ENCODE measurements around the gene CSNK1G2. TPM values are rescaled to one million over a fixed set of nuclear protein-coding genes. Genes with fewer than 3 reads are reported as not detected.

The CSNK1G2 gene
- total and polyA plus RNA-seq, 2 of the 13 experiments (the other 11 are each of a cell fraction or from before 2014, with no cell fraction given) = 53.8 to 72.5 TPM

DNA sequence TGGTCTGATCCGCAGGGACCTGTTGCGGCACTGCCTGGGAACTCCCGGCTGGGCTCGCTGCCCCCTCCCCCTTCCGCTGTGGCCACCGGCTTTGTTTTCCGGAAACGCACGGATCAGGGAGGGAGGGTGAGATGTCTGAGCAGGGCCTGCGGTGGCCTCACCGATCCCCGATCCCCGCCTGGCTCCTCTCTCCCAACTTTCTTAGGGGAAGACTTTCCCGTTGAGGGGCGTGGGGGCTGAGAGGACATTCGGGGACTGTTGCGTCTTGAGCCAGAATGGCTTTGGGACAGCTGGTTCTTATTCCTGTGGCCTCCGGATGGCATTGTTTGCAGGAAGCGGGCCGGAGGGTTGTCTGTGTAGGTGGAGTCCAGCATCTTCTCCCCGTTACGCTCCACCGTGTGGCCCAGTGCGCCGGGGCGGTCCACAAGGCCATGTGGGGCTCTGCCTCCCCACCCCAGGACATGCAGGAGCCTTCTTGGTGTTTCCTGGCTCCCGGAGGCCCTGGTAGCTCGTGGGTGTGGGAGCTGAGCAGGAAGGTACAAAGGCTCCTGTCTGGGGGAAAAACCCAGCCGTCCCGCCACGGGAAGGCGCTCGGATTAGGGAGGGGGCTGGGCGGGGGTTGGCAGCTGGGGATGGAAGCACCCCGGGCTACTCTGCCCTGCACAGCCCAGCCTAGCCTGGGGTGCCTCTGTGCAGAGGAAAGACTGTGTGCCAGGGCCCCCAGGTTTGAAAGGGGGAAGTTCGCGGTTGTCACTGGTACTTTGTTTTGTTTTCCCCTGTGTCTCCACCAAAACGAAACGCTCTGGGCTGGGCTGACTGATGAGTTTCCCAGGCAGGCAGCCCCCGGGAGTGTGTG, 1.3 kb downstream of the CSNK1G2 start (continued):
- TF ChIP-seq, protein P1, sequence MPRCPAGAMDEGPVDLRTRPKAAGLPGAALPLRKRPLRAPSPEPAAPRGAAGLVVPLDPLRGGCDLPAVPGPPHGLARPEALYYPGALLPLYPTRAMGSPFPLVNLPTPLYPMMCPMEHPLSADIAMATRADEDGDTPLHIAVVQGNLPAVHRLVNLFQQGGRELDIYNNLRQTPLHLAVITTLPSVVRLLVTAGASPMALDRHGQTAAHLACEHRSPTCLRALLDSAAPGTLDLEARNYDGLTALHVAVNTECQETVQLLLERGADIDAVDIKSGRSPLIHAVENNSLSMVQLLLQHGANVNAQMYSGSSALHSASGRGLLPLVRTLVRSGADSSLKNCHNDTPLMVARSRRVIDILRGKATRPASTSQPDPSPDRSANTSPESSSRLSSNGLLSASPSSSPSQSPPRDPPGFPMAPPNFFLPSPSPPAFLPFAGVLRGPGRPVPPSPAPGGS (CRISPR knock-in tag; IDR thresholded peaks at IDR 0.05) = no peak
- TF ChIP-seq ZNF782 (CRISPR knock-in tag; IDR thresholded peaks at IDR 0.05; ENCODE audit: borderline replicate concordance) (no peak; the same call in 1 of the 2 replicates), PCBP2 (optimal IDR thresholded peaks at IDR 0.05; ENCODE audit: low read depth, low read length, poor library complexity, severe bottlenecking) (no peak), POGZ (CRISPR knock-in tag; IDR thresholded peaks at IDR 0.05) (no peak), ZNF878 (CRISPR knock-in tag; IDR thresholded peaks at IDR 0.05) (no peak), ZNF703 (CRISPR knock-in tag; IDR thresholded peaks at IDR 0.05; ENCODE audit: borderline replicate concordance) (no peak; the same call in 1 of the 2 replicates), MTA1 (CRISPR knock-in tag; IDR thresholded peaks at IDR 0.05; ENCODE audit: borderline replicate concordance) (no peak), KDM4B (CRISPR knock-in tag; IDR thresholded peaks at IDR 0.05) (no peak), GABPB1 (CRISPR knock-in tag; IDR thresholded peaks at IDR 0.05) (peak; percentile 89), PPARG (CRISPR knock-in tag; conservative IDR thresholded peaks at IDR 0.05) (no peak; the same call in 1 of the 2 replicates), ZFP36L2 (CRISPR knock-in tag; IDR thresholded peaks at IDR 0.05) (no peak), GPN1 (CRISPR knock-in tag; IDR thresholded peaks at IDR 0.05; ENCODE audit: borderline replicate concordance) (no peak), CBX5 (CRISPR knock-in tag; IDR thresholded peaks at IDR 0.05; ENCODE audit: borderline replicate concordance) (no peak), ZNF788 (CRISPR knock-in tag; IDR thresholded peaks at IDR 0.05; ENCODE audit: borderline replicate concordance) (peak; percentile 42; the same call in 1 of the 2 replicates)
- TF ChIP-seq, protein P2, sequence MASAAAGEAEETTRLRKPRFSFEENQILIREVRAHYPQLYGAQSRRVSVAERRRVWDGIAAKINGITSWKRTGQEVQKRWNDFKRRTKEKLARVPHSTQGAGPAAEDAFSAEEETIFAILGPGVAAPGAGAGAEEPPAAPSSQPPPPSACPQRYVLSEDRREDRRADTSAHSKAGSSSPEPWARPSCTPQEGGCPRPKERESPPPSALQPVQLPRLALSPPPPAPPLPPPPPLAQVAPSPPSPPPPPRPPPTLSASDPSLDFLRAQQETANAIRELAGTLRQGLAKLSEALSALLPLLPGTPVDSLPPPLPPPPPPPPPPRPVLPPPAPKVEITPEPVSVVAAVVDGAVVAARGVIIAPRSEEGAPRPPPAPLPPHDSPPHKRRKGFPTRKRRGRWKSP (CRISPR knock-in tag; IDR thresholded peaks at IDR 0.05) = peak; percentile 23; the same call in 1 of the 2 replicates
- TF ChIP-seq, protein P3, sequence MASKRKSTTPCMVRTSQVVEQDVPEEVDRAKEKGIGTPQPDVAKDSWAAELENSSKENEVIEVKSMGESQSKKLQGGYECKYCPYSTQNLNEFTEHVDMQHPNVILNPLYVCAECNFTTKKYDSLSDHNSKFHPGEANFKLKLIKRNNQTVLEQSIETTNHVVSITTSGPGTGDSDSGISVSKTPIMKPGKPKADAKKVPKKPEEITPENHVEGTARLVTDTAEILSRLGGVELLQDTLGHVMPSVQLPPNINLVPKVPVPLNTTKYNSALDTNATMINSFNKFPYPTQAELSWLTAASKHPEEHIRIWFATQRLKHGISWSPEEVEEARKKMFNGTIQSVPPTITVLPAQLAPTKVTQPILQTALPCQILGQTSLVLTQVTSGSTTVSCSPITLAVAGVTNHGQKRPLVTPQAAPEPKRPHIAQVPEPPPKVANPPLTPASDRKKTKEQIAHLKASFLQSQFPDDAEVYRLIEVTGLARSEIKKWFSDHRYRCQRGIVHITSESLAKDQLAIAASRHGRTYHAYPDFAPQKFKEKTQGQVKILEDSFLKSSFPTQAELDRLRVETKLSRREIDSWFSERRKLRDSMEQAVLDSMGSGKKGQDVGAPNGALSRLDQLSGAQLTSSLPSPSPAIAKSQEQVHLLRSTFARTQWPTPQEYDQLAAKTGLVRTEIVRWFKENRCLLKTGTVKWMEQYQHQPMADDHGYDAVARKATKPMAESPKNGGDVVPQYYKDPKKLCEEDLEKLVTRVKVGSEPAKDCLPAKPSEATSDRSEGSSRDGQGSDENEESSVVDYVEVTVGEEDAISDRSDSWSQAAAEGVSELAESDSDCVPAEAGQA (IDR thresholded peaks at IDR 0.05; ENCODE audit: low read depth) = 0 out of 2 replicates have a peak, but pooled peaks have one; percentile 22
- TF ChIP-seq, protein P3 (CRISPR knock-in tag; IDR thresholded peaks at IDR 0.05; ENCODE audit: borderline replicate concordance) = no peak
- TF ChIP-seq, protein P4, sequence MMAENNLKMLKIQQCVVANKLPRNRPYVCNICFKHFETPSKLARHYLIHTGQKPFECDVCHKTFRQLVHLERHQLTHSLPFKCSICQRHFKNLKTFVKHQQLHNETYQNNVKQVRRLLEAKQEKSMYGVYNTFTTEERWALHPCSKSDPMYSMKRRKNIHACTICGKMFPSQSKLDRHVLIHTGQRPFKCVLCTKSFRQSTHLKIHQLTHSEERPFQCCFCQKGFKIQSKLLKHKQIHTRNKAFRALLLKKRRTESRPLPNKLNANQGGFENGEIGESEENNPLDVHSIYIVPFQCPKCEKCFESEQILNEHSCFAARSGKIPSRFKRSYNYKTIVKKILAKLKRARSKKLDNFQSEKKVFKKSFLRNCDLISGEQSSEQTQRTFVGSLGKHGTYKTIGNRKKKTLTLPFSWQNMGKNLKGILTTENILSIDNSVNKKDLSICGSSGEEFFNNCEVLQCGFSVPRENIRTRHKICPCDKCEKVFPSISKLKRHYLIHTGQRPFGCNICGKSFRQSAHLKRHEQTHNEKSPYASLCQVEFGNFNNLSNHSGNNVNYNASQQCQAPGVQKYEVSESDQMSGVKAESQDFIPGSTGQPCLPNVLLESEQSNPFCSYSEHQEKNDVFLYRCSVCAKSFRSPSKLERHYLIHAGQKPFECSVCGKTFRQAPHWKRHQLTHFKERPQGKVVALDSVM (CRISPR knock-in tag; IDR thresholded peaks at IDR 0.05) = no peak
